ENCODE measurements around the gene ZFHX3. TPM values are rescaled to one million over a fixed set of nuclear protein-coding genes. Genes with fewer than 3 reads are reported as not detected.

ZFHX3 gene
- polyA plus RNA-seq, 1 donor from 2014 or later = 26.4 TPM

- Histone ChIP-seq H3K9me3 (ENCODE audit: low read length) (no peaks in the 10 kb centered on the region), H3F3A (ENCODE audit: insufficient read depth, low read length, poor library complexity, severe bottlenecking) (peaks cover 5% of the 10 kb centered on the region), H3K4me2 (ENCODE audit: low read length) (no peak overlapping the region), H3K79me2 (replicated peaks; ENCODE audit: insufficient read depth, low read length) (peaks cover 97% of the 10 kb centered on the region), H3K36me3 (ENCODE audit: insufficient read depth, low read length) (no peaks in the 10 kb centered on the region), H3K9me2 (ENCODE audit: insufficient read depth, low read length) (no peaks in the 10 kb centered on the region), H4K20me1 (ENCODE audit: insufficient read depth) (peaks cover 90% of the 10 kb centered on the region), H3K4me3 (ENCODE audit: low read length) (no peak overlapping the region), H2AFZ (ENCODE audit: low read depth, low read length) (no peak overlapping the region), H3K9ac (ENCODE audit: low read length) (no peak overlapping the region), H3K27me3 (ENCODE audit: insufficient read depth, low read depth, low read length) (no peaks in the 10 kb centered on the region), H3K27ac (ENCODE audit: low read length) (no peak overlapping the region)
- TF ChIP-seq CTCF (IDR thresholded peaks at IDR 0.05; ENCODE audit: poor library complexity, severe bottlenecking) = no peak
Measured at GRCh38 chr16:72930396-72930795, 117.5 kb downstream of the ZFHX3 start.

- Histone ChIP-seq H3K9ac (ENCODE audit: low read length) (no peak overlapping the region), H3K9me2 (ENCODE audit: insufficient read depth, low read length) (no peaks in the 10 kb centered on the region), H3K9me3 (ENCODE audit: low read length) (no peaks in the 10 kb centered on the region), H2AFZ (ENCODE audit: low read depth, low read length) (no peak overlapping the region), H3K27me3 (ENCODE audit: insufficient read depth, low read depth, low read length) (no peaks in the 10 kb centered on the region), H4K20me1 (ENCODE audit: insufficient read depth) (peaks cover 91% of the 10 kb centered on the region), H3K4me3 (ENCODE audit: low read length) (no peak overlapping the region), H3F3A (ENCODE audit: insufficient read depth, low read length, poor library complexity, severe bottlenecking) (peaks cover 5% of the 10 kb centered on the region), H3K36me3 (ENCODE audit: insufficient read depth, low read length) (no peaks in the 10 kb centered on the region), H3K4me2 (ENCODE audit: low read length) (no peak overlapping the region), H3K27ac (ENCODE audit: low read length) (no peak overlapping the region), H3K79me2 (replicated peaks; ENCODE audit: insufficient read depth, low read length) (peaks cover 97% of the 10 kb centered on the region)
- TF ChIP-seq POLR2AphosphoS5 (IDR thresholded peaks at IDR 0.05) (no peak), SMC3 (conservative IDR thresholded peaks at IDR 0.05; ENCODE audit: poor library complexity) (no peak), REST (IDR thresholded peaks at IDR 0.05; ENCODE audit: borderline replicate concordance) (no peak), TAF1 (IDR thresholded peaks at IDR 0.05; ENCODE audit: low read depth) (no peak), RAD21 (conservative IDR thresholded peaks at IDR 0.05) (no peak), CTCF (IDR thresholded peaks at IDR 0.05; ENCODE audit: poor library complexity, severe bottlenecking) (no peak), MXI1 (conservative IDR thresholded peaks at IDR 0.05; ENCODE audit: poor library complexity, severe bottlenecking) (no peak)
Measured at GRCh38 chr16:72928090-72928981, 119.6 kb downstream of the ZFHX3 start.

Measured in neural cell (in vitro differentiated cells).